ENCODE results near the gene TPSG1.

The TPSG1 gene

DNA sequence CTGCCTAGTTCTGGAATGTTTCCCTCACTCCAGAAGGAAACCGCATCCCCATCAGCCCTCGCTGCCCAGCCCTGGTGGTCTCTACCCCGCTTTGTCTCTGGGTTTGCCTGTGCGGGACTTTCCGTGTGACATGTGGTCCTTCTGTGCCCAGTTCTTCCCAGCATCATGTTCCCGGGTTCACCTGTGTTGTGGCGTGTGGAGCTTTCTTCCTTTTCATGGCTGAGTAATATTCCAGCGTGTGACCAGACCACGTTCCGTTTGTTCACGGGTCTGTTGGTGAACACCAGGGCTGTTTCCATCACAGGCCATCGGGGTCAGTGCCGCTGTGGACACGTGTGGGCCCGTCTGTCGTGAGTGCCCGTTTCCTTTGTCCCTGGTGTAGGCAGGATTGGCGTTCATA lies 40.1 kb downstream of the TPSG1 start:
- H3K79me2 ChIP-seq (ENCODE audit: control insufficient read depth, insufficient read depth, low read length, poor library complexity), result no peaks in the 10 kb centered on the region
- H3K14ac ChIP-seq (ENCODE audit: low read length), result no peak overlapping the region
- no peak overlapping the region for H3K27ac ChIP-seq (ENCODE audit: low read depth, low read length)
- no peak overlapping the region for H2AK5ac ChIP-seq (ENCODE audit: low read length)
- H3K4me3 ChIP-seq (ENCODE audit: low read depth, low read length), result no peak overlapping the region
- H3K27me3 ChIP-seq (ENCODE audit: insufficient read depth, low read length), result no peaks in the 10 kb centered on the region
- H3K9me3 ChIP-seq (ENCODE audit: insufficient read depth, low read depth, low read length), result peaks cover 1% of the 10 kb centered on the region
- no peak overlapping the region for H3K9ac ChIP-seq (ENCODE audit: low read length)
- WGBS (ENCODE audit: extremely low coverage, insufficient coverage, insufficient read length), result no CpG with 5 or more reads among the region's 18 CpGs
- H3K23ac ChIP-seq (ENCODE audit: low read length), result no peak overlapping the region
- H2BK5ac ChIP-seq (ENCODE audit: low read depth, low read length, poor library complexity), result no peak overlapping the region
- H3K4me2 ChIP-seq (ENCODE audit: low read length), result no peak overlapping the region
- no peak for DNase-seq
- H3K18ac ChIP-seq (ENCODE audit: low read length), result no peak overlapping the region
- peaks cover 5 to 10% of the 10 kb centered on the region in 2 experiments for H3K4me1 ChIP-seq (ENCODE audit: control insufficient read depth in 1 of 2, insufficient read depth in 2 of 2, low read length in 2 of 2)
- H2BK120ac ChIP-seq (ENCODE audit: insufficient read depth, low read length, poor library complexity), result no peak overlapping the region
- H4K8ac ChIP-seq (ENCODE audit: low read depth, low read length), result no peak overlapping the region
- H3K36me3 ChIP-seq (ENCODE audit: control insufficient read depth in 1 of 2, insufficient read depth in 2 of 2, low read length in 2 of 2), result no peaks in the 10 kb centered on the region
- no peak overlapping the region for H4K91ac ChIP-seq (ENCODE audit: low read depth, low read length)
- peaks cover 2% of the 10 kb centered on the region for H3K79me1 ChIP-seq (ENCODE audit: low read length)
- H3K4ac ChIP-seq (ENCODE audit: low read depth, low read length), result no peak overlapping the region
- no peak overlapping the region for H4K12ac ChIP-seq (ENCODE audit: low read depth, low read length)
- no peak overlapping the region for H2AFZ ChIP-seq (ENCODE audit: insufficient read depth, low read length, poor library complexity)
- H2BK12ac ChIP-seq (ENCODE audit: low read length), result no peak overlapping the region

DNA sequence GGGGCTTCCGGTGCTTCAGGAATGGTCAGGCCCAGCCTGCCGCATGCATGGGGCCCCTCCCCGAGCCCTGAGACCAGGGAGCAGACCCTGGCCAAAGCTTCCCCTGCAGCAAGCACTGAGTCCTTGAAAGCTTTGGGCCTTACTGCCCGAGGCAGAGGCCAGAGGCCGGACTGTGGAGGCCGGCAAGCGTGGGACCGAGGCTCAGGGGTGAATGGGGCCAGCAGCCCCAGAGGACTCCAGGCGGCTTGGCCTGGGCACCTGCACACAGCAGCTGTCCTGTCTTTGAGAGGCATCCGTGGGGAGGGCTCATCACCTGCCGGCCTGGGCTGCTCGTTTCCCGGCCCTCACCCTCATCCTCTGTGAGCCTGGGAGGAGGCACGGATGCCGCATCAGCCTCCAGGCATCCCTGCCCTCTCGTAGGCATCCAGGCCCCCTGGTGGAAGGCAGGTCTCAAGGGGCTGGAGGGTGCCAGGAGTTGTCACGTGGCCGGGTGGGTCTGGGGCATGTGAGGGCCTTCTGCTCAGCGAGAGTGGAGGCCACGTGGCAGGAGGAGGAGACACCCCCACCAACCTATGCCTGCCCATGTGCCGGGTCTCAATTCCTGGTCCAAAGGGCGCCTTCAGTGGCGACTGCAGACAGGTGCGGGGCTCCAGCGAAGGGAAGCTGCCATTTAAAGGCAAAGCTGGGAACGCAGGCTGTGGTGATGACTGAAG lies 40.8 kb downstream of the TPSG1 start:
- no peak overlapping the region for H3K18ac ChIP-seq (ENCODE audit: low read length)
- H3K9ac ChIP-seq (ENCODE audit: low read length), result no peak overlapping the region
- H3K27me3 ChIP-seq (ENCODE audit: insufficient read depth, low read length), result no peaks in the 10 kb centered on the region
- no peak overlapping the region for H3K14ac ChIP-seq (ENCODE audit: low read length)
- no peak overlapping the region for H4K12ac ChIP-seq (ENCODE audit: low read depth, low read length)
- H3K4ac ChIP-seq (ENCODE audit: low read depth, low read length), result no peak overlapping the region
- no peak overlapping the region for H3K4me2 ChIP-seq (ENCODE audit: low read length)
- H2AFZ ChIP-seq (ENCODE audit: insufficient read depth, low read length, poor library complexity), result no peak overlapping the region
- no peak overlapping the region for H2BK120ac ChIP-seq (ENCODE audit: insufficient read depth, low read length, poor library complexity)
- H3K4me1 ChIP-seq (ENCODE audit: control insufficient read depth in 1 of 2, insufficient read depth in 2 of 2, low read length in 2 of 2), result peaks cover 5 to 10% of the 10 kb centered on the region in 2 experiments
- H2BK12ac ChIP-seq (ENCODE audit: low read length), result no peak overlapping the region
- peaks cover 2% of the 10 kb centered on the region for H3K79me1 ChIP-seq (ENCODE audit: low read length)
- peaks cover 1% of the 10 kb centered on the region for H3K9me3 ChIP-seq (ENCODE audit: insufficient read depth, low read depth, low read length)
- no peak overlapping the region for H3K23ac ChIP-seq (ENCODE audit: low read length)
- WGBS (ENCODE audit: extremely low coverage, insufficient coverage, insufficient read length), result no CpG with 5 or more reads among the region's 26 CpGs
- H2BK5ac ChIP-seq (ENCODE audit: low read depth, low read length, poor library complexity), result no peak overlapping the region
- no peak overlapping the region for H3K27ac ChIP-seq (ENCODE audit: low read depth, low read length)
- no peak overlapping the region for H2AK5ac ChIP-seq (ENCODE audit: low read length)
- H3K36me3 ChIP-seq (ENCODE audit: control insufficient read depth in 1 of 2, insufficient read depth in 2 of 2, low read length in 2 of 2), result no peaks in the 10 kb centered on the region
- H4K91ac ChIP-seq (ENCODE audit: low read depth, low read length), result no peak overlapping the region
- no peak overlapping the region for H3K4me3 ChIP-seq (ENCODE audit: low read depth, low read length)
- DNase-seq, result peak; percentile 15 to 38
- H3K79me2 ChIP-seq (ENCODE audit: control insufficient read depth, insufficient read depth, low read length, poor library complexity), result no peaks in the 10 kb centered on the region
- no peak overlapping the region for H4K8ac ChIP-seq (ENCODE audit: low read depth, low read length)

- Histone ChIP-seq H3K36me3 (ENCODE audit: control insufficient read depth in 1 of 2, insufficient read depth in 2 of 2, low read length in 2 of 2) (no peaks in the 10 kb centered on the region), H2AK5ac (ENCODE audit: low read length) (no peak overlapping the region), H3K4me1 (ENCODE audit: control insufficient read depth in 1 of 2, insufficient read depth in 2 of 2, low read length in 2 of 2) (peaks cover 5 to 10% of the 10 kb centered on the region in 2 experiments), H3K27me3 (ENCODE audit: insufficient read depth, low read length) (no peaks in the 10 kb centered on the region), H3K18ac (ENCODE audit: low read length) (no peak overlapping the region), H3K9me3 (ENCODE audit: insufficient read depth, low read depth, low read length) (no peaks in the 10 kb centered on the region), H3K79me1 (ENCODE audit: low read length) (peaks cover 2% of the 10 kb centered on the region), H3K9ac (ENCODE audit: low read length) (no peak overlapping the region), H2BK12ac (ENCODE audit: low read length) (no peak overlapping the region), H4K12ac (ENCODE audit: low read depth, low read length) (no peak overlapping the region), H2BK120ac (ENCODE audit: insufficient read depth, low read length, poor library complexity) (no peak overlapping the region), H2AFZ (ENCODE audit: insufficient read depth, low read length, poor library complexity) (no peak overlapping the region), H2BK5ac (ENCODE audit: low read depth, low read length, poor library complexity) (no peak overlapping the region), H3K14ac (ENCODE audit: low read length) (no peak overlapping the region), H3K27ac (ENCODE audit: low read depth, low read length) (no peak overlapping the region), H4K8ac (ENCODE audit: low read depth, low read length) (no peak overlapping the region), H3K23ac (ENCODE audit: low read length) (no peak overlapping the region), H4K91ac (ENCODE audit: low read depth, low read length) (peak overlapping the region; percentile 46), H3K4me2 (ENCODE audit: low read length) (no peak overlapping the region), H3K4ac (ENCODE audit: low read depth, low read length) (no peak overlapping the region), H3K79me2 (ENCODE audit: control insufficient read depth, insufficient read depth, low read length, poor library complexity) (no peaks in the 10 kb centered on the region), H3K4me3 (ENCODE audit: low read depth, low read length) (no peak overlapping the region)
- peak in 1 of 2 donors; percentile 48 for DNase-seq
- WGBS (ENCODE audit: extremely low coverage, insufficient coverage, insufficient read length), result no CpG with 5 or more reads among the region's 45 CpGs
These were observed 41.8 kb downstream of the TPSG1 start for GRCh38 chr16:1182950-1183907.

DNA sequence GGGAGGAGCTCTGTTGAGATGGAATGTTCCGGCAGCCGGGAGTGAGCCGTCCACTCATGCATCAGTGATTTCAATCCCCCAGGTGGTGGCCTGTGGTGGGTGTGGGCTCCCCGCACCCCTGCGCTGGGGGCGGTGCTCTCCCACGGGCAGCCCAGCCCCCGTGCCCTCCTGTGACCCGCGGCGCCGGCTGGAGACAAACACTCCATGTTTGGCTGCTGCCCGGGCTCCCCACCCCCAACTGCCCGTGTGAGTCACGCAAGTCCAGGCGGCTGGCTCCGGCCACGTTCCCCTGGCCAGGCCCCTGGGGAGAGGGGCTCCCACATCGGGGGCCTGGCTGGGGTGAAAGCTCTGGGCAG lies 42.8 kb downstream of the TPSG1 start:
- Histone ChIP-seq H4K12ac (ENCODE audit: low read depth, low read length) (no peak overlapping the region), H4K91ac (ENCODE audit: low read depth, low read length) (peak overlapping the region; percentile 46), H2BK12ac (ENCODE audit: low read length) (no peak overlapping the region), H2BK120ac (ENCODE audit: insufficient read depth, low read length, poor library complexity) (no peak overlapping the region), H3K27ac (ENCODE audit: low read depth, low read length) (no peak overlapping the region), H3K14ac (ENCODE audit: low read length) (no peak overlapping the region), H3K4ac (ENCODE audit: low read depth, low read length) (no peak overlapping the region), H3K4me2 (ENCODE audit: low read length) (no peak overlapping the region), H3K36me3 (ENCODE audit: control insufficient read depth in 1 of 2, insufficient read depth in 2 of 2, low read length in 2 of 2) (no peaks in the 10 kb centered on the region), H4K8ac (ENCODE audit: low read depth, low read length) (no peak overlapping the region), H2AK5ac (ENCODE audit: low read length) (no peak overlapping the region), H3K79me2 (ENCODE audit: control insufficient read depth, insufficient read depth, low read length, poor library complexity) (no peaks in the 10 kb centered on the region), H2AFZ (ENCODE audit: insufficient read depth, low read length, poor library complexity) (no peak overlapping the region), H3K23ac (ENCODE audit: low read length) (no peak overlapping the region), H3K4me3 (ENCODE audit: low read depth, low read length) (no peak overlapping the region), H3K18ac (ENCODE audit: low read length) (no peak overlapping the region), H3K4me1 (ENCODE audit: control insufficient read depth in 1 of 2, insufficient read depth in 2 of 2, low read length in 2 of 2) (peaks cover 5 to 10% of the 10 kb centered on the region in 2 experiments), H3K27me3 (ENCODE audit: insufficient read depth, low read length) (no peaks in the 10 kb centered on the region), H3K9me3 (ENCODE audit: insufficient read depth, low read depth, low read length) (no peaks in the 10 kb centered on the region), H3K9ac (ENCODE audit: low read length) (no peak overlapping the region), H2BK5ac (ENCODE audit: low read depth, low read length, poor library complexity) (no peak overlapping the region), H3K79me1 (ENCODE audit: low read length) (peaks cover 2% of the 10 kb centered on the region)
- WGBS (ENCODE audit: extremely low coverage, insufficient coverage, insufficient read length), result no CpG with 5 or more reads among the region's 19 CpGs
- peak; percentile 25 to 59 for DNase-seq
